PC-3 (cell line): Measurements from ENCODE around the gene NOX3.

Source experiments
- EZH2 ChIP-seq: fragments of 300-600 bp; sonication (generic); IDR thresholded peaks from one replicate; pipeline ENCODE4 v1.6.1; 2017; ENCODE audit warnings: antibody characterized with exemption, mild to moderate bottlenecking, low read length; ENCODE audit not compliant: unreplicated experiment
- EZH2phosphoT487 ChIP-seq: fragments of 300-600 bp; sonication (generic); IDR thresholded peaks from 2 replicates; pipeline ENCODE4 v1.6.1; 2018; ENCODE audit warnings: mild to moderate bottlenecking, antibody characterized with exemption, low read length, borderline replicate concordance
- TF ChIP-seq, protein P1 (sequence below): fragments of 300-600 bp; sonication (generic); conservative IDR thresholded peaks from 2 replicates; pipeline ENCODE4 v1.5.1; 2017; ENCODE audit warnings: antibody characterized with exemption, low read depth, mild to moderate bottlenecking, low read length

GRCh38 chr6:155493026-155493693 lies 37.5 kb upstream of the NOX3 start:
- TF ChIP-seq EZH2 (no peak), EZH2phosphoT487 (no peak)
- TF ChIP-seq, protein P1, sequence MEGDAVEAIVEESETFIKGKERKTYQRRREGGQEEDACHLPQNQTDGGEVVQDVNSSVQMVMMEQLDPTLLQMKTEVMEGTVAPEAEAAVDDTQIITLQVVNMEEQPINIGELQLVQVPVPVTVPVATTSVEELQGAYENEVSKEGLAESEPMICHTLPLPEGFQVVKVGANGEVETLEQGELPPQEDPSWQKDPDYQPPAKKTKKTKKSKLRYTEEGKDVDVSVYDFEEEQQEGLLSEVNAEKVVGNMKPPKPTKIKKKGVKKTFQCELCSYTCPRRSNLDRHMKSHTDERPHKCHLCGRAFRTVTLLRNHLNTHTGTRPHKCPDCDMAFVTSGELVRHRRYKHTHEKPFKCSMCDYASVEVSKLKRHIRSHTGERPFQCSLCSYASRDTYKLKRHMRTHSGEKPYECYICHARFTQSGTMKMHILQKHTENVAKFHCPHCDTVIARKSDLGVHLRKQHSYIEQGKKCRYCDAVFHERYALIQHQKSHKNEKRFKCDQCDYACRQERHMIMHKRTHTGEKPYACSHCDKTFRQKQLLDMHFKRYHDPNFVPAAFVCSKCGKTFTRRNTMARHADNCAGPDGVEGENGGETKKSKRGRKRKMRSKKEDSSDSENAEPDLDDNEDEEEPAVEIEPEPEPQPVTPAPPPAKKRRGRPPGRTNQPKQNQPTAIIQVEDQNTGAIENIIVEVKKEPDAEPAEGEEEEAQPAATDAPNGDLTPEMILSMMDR: no peak
